NCI-H2227 (cell line): ENCODE measurements around the gene DUSP8.

ENCODE experiments used
- DNase-seq: peaks from one replicate; lab custom pipeline; 2025; ENCODE audit not compliant: unreplicated experiment; lab: John Stamatoyannopoulos, UW

DUSP8 gene

DNA sequence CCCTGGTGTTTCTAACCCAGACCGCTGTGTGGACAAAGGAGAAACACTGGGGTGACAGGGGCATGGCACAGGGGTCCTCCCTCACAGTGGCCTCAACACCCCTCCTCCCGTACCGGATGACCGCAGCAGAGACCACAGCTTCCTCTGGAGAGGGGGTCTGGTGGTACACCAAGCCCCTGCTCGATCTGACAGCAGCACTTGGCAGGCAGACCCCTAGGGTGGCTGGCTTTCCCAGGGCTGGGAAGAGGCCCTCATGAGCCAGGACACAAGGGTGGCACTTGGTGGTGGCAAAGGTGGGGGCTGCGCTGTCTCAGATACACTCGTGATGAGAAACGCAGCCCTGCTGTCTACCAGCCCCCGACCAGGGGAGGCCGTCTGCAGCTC is 38.7 kb downstream of the DUSP8 start:
- DNase-seq = no peak

DNA sequence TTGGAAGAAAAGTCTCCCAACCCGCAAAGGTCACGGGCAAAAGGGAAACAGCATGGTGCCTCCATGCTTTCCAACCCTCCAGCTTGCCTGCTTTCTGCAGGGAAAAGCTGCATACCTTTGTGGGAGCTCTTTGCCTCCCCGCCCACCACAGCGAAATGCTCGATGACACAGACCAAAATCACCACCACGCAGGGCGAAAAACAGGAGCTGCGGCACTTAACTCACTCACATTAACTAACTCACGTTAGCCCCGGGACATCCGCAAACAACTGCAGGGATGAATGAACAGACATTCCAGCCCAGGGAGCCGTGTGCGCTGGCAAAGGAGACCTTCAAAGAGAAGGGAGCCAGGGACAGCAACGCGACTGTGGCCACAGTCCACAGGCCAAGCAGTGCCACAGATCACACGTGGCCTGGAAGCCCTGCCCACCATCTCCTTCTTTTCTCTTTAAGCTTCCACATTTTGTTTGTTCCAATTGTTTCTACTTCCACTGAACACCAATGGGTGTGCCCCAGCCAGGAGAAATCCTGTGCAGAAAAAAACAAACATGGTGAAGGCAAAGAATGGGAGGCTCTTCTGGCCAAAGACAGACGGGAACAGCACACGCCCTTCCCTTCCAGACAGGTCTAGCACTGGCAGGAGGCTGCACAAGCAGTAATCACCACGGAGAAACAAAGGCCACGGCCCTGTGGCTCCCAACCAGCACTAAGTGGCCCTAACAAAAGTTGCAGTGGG is 39.3 kb downstream of the DUSP8 start:
- DNase-seq = no peak

DNA sequence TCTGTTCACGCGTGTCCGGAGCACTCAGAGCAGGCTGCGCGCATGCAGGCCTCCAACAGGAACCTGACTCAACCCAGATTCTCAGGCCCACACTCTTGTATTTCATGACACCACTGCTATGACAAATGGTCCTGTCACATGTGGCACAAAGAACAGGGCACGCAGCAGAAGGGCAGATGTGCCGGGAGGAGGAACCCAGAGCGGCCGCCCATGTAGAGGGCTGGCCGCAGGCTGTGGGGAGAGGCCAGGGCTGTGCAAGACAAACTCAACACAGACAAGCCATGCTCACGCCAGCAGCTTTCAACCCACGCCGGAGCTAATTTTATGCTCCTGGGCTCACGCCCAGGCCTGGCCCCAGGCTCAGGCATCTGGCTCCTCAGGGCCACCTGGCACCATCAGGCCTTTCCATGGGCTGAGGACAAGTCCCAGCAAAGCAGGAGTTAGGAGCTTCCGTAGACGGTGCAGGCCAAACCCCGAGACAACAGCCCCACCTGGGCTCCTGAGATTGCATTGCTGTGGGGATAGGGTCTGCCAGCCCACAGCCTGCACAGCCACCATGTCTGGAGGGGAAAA is 40.0 kb downstream of the DUSP8 start:
- no peak for DNase-seq

- DNase-seq = no peak
Measured at GRCh38 chr11:1531449-1532013, 40.5 kb downstream of the DUSP8 start.

GRCh38 chr11:1530686-1531448 is 41.2 kb downstream of the DUSP8 start:
- DNase-seq = no peak

DNA sequence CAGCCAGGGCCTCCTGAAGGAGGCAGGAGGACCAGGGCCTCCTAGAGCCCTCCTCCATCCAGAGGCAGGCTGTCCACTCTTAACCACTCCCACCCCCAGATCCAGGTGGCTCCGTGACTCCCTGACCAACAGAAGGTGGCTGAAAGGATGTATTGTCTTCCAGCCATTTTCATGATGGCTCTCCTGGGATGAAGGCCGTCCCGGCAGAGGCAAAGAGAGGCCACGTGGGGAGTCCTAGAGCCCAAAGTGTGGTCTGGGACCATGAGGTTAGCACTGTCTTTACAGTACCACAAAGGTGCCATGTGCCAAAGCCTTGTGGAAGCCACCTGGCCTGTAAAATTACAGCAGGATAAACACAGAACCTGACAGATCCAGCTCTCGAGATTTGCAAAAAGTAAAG is 42.3 kb downstream of the DUSP8 start:
- no peak for DNase-seq

DNA sequence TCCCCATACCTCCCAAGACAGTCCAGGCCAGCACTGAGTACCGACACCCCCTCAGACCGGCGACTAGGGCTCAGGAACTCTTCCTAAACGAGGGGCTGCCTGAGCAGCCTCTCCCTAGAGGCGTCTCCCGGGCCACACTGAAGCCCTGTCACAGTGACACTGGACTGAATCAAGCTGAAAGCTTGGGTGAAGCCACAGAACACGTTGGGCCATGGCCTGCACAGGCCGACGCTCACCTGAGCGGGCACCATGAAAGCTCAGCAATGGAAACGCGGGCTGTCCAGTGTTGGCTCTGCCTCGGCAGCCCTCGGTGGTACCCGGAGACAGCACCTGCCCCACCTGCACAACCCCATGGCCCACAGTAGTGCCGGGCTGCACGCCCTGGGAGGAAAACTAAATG is 42.8 kb downstream of the DUSP8 start:
- no peak for DNase-seq

GRCh38 chr11:1528710-1529109 is 43.4 kb downstream of the DUSP8 start:
- DNase-seq = no peak

- DNase-seq = no peak
Measured at GRCh38 chr11:1526785-1527184, 45.3 kb downstream of the DUSP8 start.

GRCh38 chr11:1523779-1524178 is 48.3 kb downstream of the DUSP8 start:
- DNase-seq = no peak

DNA sequence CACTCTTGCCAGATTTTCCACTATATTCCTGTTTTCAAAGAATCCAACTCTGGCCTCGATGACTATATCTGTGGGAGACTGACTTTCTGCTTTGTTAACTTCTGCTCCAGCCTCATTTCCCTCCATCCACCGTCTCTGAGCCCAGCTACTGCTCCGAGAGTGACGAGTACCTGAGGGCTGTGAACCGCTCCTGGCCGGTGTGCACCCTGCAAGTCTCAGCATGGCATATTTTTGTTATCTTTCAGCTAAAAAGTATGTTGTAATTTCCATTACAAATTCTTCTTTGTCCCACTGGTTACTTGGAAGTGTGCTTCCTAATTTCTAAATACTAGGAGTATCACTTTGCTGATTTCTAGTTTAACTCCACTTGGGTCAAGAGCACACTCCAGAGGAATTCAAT is 49.0 kb downstream of the DUSP8 start:
- no peak for DNase-seq

DNA sequence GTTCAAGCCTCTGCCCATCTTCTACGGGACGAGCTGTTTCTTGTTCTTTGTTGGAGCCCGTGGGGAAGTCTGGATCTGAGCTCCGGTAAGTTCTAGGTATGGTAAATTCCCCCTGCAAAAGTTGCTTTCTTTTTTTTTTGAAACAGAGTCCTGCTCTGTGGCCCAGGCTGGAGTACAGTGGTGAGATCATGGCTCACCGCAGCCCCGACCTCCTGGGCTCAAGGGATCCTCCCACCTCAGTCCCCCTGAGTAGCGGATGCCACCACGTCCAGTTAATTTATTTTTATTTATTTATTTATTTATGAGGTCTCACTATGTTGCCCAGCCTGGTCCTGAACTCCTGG is 50.0 kb downstream of the DUSP8 start:
- no peak for DNase-seq

DNA sequence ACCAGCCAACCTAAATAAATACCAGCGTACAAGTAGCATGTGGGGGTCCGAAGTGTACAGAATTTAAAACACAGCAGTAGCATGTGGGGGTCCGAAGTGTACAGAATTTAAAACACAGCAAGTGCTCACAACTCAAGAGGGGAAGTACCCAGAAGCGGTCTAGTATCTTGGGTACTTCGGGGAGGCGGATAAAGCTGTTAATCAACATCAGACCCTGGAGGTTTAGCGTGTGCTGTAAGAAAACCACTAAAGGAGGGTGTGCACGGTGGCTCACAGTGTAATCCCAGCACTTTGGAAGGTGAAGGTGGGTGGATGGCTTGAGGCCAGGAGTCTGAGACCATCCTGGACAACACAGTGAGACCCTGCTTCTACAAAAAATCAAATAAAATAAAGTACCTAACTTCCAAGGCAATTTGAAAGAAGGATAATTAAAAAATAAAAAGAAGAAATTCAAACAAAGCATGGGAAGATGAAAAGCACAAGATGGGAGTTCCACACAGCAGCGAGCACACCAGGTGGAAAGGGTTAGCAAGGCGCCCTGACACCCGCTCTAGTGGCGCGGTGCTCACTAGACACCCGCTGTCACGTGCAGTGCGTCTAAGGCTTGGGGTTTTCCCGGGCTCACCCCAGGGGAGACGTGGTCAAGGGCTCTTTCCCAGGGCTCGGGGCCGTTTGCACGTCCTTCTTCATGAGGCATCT is 50.5 kb downstream of the DUSP8 start:
- DNase-seq = no peak

- DNase-seq = no peak
Measured at GRCh38 chr11:1520663-1521267, 51.3 kb downstream of the DUSP8 start.

DNA sequence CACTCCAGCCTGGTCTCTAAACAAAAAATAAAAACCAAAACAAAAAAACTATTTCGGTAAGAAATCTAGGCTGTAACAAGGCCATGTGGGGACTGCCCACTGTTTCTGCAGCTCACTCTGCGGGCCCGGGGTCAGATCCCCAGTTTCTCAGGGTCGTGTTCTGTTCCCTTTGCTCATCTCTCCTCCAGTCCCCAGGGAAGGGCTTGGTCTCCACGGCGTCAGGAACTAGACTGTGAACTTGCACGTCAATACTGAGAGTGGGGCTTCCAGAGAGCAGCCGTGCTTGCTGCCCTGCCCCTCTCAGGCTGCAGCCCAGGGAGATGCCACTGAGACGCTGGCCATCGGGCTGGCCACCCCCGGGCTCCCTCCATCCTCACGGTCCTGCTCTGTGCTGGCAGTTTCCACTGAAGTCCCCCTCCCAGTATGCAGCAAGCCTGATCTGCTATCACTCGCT is 51.8 kb downstream of the DUSP8 start:
- DNase-seq = no peak

DNA sequence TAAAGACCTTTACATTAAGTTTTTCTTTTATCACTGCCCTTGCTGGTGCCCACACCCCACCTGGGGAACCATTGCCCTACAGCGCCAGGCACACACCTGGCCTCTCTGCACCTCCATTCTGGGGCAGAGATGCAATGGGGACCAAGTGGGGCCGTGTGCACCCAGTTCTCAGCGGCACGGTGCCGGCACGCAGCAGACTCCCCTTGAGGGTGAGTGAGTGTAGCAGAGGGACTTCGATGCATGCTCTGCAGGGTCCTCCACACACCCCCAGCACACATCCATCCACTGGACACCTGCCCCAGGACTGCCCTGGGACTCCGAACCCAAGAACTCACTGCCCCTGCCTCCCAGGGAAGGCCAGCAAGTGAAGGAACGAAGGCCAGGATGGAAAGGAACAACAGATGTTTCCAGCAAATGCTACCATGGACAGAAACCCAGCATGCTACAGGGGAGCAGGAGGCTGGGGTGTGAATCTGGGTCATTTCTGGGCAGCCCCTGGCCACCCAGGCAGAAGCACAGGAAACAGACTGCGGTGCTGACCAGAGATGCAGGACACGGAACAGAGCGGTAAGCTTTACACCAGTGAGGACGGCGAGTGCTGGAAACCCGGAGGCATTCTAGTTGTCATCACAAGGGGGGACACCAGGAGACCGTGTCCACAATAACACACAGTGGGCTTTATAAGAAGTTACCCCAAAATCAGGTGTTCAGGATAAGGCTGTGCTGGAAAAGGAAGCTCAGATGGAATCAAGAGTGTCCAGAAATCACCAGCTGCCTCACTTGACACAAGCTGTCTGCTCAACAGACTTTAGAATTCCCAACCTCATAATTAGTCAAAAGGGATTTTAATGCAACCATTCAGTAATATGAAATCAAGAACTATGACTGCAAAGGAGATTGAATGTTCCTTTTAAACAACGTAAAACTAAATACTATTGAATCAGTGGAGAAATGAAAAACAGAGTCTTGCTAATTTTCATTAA is 52.8 kb downstream of the DUSP8 start:
- no peak for DNase-seq

DNA sequence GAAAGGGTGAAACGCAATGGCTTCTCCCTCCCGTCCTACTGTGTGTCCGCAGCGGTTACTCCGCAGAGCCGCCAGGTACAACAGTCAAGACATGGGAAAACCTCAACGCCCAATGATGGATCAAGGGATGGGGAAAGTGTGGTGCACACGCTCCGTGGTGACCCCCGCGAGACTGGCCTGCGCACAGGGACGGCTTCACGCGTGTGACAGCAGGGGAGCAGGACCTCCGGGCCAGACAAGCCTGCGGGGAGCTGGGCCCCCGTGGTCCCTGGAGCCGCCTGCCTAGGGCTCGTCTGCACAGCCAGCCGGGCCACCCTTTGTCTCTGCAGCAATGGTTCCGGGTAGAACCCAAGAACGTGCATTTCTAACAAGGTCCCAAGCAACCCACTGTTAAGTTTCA is 53.8 kb downstream of the DUSP8 start:
- DNase-seq = no peak

GRCh38 chr11:1517117-1518005 is 54.7 kb downstream of the DUSP8 start:
- DNase-seq = no peak
